PC-3 (cell line): ENCODE measurements around the gene AGO1.

Source experiments
- CTCF ChIP-seq: fragments of 300-600 bp; sonication (generic); conservative IDR thresholded peaks from 2 replicates; pipeline ENCODE4 v1.5.1; 2017; ENCODE audit warnings: antibody characterized with exemption, low read depth, mild to moderate bottlenecking, low read length
- EZH2 ChIP-seq: fragments of 300-600 bp; sonication (generic); IDR thresholded peaks from one replicate; pipeline ENCODE4 v1.6.1; 2017; ENCODE audit warnings: antibody characterized with exemption, mild to moderate bottlenecking, low read length; ENCODE audit not compliant: unreplicated experiment
- EZH2phosphoT487 ChIP-seq: fragments of 300-600 bp; sonication (generic); IDR thresholded peaks from 2 replicates; pipeline ENCODE4 v1.6.1; 2018; ENCODE audit warnings: mild to moderate bottlenecking, antibody characterized with exemption, low read length, borderline replicate concordance

GRCh38 chr1:35870651-35871309, 12.2 kb upstream of the AGO1 start:
- no peak for TF ChIP-seq CTCF
- TF ChIP-seq EZH2: no peak
- no peak for TF ChIP-seq EZH2phosphoT487
